ENCODE data around the gene SKI.

- no peak for TF ChIP-seq CTCF (IDR thresholded peaks at IDR 0.05; ENCODE audit: low read depth, low read length)
- TF ChIP-seq, protein P1, sequence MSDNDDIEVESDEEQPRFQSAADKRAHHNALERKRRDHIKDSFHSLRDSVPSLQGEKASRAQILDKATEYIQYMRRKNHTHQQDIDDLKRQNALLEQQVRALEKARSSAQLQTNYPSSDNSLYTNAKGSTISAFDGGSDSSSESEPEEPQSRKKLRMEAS (IDR thresholded peaks at IDR 0.05; ENCODE audit: low read depth, low read length): 0 out of 2 replicates have a peak, but pooled peaks have one; percentile 28
These were observed 72.1 kb downstream of the SKI start for GRCh38 chr1:2300004-2300771.
